ENCODE data around the gene MYL5.
"Not testable (repeated sequence)": the region's sequence is repeated elsewhere in the genome, so short reads cannot be mapped to it uniquely, and the experiment has no call there.

MYL5 gene

DNA sequence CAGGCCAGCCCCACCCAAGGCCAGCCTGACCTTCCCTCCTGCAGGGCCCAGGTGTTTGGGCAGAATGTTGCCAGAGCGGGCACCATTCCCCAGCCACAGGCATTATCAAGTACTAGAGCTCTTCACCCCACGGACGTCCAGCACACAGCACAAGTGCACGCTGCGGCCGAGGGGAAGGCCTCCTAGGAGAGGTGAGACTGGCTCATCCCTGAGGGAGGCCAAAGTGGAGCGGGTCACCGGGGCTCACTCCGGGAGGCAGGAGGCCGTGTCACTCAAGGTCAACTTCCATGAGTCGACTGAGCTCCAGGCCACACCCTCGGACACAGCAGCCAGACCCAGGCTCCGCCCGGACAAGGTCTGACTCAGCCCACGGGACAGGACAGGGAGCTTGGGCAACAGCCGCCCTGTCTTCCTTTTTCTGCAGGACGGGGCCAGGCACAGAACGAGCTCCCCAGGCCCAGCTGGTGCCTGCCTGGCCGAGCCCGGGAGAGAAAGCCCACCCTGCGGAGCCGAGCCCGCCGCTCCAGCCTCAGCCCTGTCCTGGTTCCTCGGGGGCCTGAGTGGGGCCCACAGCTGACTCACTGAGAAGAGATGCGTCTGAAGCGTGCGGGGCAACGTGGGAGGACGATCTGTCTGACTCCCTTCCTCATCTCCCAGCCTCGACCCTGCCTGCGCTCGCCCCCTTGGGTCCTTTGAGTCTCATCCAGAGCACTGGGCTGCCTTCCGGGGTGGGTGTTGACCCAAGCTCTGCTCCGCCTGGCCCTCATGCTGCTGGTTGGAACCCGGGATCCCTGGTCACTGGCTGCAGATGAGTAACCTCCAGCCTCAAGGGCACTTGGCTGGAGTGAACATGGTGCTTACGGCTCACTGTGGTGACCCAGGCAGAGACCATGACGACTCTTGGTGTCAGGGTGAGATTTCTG, 13.0 kb downstream of the MYL5 start:
- DNase-seq: no peak

DNA sequence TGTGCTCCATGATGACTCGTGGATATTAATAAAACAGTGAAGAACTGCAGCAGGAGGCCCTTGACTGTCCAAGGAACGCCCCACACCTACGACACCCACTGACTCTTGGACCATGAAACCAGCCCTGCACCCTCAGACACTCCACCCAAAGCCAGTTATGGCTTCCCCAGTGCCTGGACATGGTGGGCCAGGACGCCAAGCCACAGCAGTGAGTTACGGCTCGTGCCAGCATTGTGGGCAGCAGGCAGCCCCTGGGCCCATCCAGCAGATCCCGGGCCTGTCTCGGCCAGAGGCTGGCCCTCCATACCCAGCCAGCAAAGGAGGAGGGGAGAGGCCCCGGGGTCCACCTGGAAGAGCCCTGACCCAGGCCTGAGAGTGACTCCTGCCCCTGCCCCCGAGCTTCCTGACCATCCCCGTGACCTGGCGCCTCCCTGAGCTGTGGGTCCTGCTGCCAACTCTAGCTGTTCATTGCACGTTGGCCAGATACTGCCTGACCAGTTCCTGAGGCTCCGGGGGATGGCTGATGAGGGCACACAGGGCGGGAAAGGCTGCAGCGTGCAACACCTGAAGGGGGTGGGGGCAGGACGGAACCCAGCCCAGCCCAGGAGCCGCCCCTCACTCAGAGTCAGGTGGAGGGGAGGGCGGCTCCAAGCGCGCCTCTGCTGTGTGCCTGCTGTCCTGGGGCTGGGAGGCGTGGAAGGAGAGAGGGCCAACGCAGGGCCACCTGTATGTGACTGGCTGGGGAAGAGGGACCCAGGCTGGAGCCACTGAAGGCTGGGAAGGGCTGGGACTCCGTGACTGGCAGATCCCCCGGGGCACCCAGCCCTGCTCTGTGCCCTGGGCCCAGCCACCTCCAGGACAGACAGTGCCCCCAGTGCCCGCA, 13.9 kb downstream of the MYL5 start:
- no peak for DNase-seq

DNA sequence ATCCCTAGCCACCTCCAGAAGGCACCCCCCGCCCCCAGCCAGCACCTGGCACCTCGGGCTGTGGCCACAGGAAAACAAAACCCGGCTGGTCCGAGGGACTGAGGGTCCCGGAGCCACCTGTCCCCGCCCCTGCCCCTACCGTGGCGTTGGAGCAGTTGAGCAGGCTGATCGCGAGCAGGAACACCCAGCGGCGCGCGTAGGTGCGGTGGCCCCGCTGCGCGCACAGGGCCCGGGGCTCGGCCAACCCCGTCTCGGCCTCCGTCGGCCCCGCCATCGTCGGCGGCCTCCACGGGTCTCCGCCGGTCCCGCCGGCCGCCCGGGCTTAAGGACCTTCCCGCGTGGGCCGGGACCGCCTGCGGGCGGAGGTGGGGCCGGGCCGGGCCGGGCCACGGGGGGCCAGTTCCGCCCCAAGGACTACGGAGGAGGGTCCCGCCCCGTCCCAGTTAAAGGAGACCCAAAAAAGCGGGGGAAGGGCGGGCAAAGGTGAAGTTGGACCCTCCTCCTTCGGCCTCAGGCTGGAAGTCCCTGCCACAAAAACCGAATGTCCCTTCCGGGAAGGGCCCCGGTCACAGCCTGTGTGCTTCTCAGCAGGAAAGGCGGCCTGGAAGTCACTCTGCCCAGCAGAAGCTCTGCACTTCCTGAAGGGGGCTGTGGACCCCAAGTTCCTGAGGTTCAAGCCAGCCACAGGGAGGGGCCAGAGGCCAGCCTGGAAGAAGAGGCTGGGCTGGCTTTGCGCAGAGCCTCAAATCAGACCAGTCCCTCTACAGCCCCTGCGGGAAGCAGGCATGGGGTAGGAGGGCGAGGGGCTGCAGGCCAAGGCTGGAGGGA, 14.7 kb downstream of the MYL5 start, which contains the start of gene SLC49A3:
TSS of gene SLC49A3 (minus strand) at position 298 of the 828 bp plus-strand sequence. CDS start at position 274, 24 bp downstream.
- DNase-seq: no peak

DNA sequence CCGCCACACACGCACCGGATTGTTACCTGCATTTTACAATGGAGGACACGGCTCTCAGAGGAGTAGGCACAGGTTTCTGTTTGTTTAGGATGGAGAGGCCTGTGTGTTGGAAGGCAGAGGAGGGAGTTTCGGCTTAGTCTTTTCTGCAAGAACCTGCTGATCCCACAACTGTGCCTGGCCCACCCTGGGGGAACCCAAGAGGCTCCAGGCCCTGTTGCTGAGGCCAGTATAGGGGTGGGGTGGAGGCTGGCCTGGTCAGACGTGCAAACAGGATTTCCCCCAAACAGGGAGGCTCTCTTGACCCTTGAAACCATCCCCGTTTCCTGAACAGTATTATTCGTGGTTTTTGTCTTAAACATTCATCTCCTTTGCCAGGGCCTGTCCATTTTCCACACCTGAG, 15.4 kb downstream of the MYL5 start:
- no peak for DNase-seq

DNA sequence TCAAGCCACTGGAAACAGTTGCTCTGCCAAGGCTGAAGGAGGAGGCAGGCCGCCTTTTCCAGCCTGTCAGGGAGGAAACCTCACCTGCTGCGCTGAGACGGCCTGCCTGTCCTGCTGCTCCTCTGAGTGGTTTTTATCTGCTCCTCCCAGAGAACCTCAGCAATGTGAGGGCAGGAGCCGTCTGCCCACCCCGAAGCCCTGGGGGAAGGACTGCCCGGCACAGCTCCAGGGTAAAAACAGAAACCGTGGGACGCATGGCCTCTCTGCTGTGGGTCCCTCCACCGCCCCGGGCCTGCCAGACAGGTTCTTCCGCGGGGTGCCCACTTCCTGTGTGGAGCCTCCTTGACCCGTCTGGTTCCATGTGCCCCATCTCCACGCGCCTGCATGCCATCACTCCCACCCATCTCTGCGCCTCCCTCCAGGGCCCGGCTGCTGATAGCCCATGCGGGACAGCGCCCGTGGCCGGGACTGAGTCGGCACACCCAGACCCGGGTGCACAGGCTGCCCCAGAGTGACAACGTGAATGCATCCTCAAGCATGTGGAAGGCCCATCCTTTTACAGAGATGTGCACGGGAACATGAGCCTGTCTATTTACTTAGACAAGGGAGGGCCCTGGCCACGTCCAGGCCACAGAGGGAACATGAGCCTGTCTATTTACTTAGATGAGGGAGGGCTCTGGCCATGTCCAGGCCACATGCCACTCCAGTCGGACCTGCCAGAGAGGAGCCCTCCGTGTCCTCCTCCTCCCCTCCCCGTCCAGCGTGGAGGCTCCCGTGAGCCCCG, 18.6 kb downstream of the MYL5 start:
- DNase-seq: no peak

DNA sequence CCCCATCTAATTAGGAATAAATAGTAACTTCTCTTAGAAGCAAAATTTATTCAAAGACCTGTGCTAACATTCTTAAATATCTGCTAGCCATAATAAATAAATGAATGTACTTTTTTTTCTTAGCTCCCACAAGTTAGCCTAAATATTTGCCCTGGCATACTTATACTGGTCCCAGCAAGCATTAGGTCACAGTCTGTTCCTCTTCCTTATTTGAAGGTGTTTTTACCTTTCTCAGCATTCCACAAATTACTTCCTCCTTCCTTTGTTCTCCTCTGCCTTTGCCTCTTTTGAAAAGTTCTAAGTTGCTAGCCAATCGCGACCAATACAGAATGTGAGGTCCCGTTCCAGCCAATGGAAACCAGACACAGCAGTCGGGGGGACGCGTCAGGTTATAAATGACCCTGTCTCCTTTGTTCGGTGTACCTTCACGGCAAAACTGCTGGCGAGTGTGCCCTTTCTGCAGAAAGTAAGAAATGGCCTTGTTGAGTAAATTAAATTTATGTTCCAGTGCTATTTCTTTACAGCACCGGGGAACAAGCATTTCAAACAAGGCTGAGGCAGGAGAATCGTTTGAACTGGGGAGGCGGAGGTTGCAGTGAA, 20.1 kb downstream of the MYL5 start:
- DNase-seq: not testable (repeated sequence)

DNA sequence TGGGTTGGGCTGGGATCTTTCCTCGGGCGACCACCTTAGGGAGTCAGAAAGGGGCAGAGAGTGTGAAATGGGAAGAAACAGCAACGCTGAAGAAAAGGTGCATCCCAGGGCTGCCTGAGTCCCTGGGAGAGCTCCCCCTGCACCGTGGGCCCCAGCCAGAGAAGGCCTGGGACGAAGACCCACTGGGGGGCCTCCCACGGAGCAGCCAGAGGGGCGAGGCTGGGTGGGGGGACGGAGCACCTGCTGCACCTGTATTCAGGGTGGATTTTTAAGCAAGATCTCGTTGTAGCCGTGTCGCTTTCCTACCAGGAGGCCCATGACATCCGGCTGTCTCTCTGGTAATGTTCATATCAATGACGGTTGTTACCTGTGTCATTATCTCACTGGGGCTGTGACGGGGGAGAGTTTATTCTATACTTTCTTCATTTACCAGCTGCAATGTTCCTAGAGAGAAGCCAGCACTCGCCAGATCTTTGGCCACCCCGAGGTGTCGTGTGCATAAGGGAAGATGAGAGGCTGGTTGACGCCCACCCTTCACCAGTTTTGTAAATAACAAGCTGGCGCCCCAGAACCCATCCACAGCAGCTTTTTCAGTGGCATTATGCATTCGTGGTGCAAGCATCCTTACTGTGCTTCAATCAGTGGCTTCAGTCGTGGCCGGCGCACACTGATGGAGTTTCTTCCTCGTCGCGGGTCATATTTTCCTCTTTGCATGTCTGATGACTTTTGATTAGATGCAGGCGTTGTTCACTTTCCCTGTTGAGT, 25.7 kb downstream of the MYL5 start:
- no peak for DNase-seq

DNA sequence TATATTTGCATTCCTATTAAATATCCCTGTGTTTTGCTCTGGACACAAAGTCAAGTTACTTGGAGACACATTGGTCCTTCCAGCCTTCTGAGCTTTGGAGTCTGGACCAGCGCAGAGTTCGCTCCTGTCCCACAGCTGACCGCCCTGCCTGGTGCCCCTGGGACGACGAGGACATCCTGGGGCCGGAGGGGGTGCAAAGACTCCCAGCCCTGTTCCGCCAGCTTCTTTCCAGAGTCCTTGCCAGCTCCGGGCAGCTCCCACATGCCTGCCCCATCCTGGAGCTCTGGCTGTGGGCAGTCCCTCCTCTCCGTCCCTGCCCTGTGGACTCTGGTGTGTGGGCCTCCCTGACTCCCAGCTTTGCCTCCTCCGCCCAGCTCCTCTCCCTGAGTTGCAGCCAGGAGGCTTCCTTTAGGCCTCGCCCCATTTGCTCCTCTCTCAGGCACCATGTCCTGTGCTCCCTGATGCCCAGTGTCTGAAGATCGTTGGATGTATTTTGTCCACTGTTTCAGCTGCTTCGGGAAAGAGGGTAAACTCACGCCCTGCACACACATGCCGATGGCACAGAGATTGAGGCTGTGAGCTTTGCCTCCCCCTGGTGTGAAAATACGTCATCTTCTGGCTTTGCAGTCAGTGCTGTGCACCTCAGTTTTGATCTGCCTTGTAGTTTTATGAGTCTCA, 26.4 kb downstream of the MYL5 start:
- DNase-seq: no peak

DNA sequence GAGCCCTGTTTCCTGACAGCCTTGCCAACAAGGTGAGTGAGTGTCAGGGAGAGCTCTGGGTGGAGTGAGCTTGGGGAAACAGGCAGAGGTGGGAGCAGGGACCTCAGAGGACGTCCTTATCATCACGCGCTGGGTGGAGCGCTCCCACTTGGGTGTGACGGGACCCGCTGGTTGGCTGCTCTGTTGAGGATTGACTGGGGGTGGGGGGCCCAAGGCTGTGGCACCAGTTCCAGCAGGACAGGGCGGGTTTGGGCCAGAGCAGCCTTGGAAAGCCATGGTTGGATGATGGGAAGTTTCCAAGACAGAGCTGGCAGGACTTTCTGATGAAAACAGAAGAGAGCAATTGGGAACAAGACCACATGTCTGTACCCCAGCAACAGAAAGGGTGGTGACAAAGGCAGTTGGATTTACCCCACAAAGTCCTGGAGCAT, 28.3 kb downstream of the MYL5 start:
- no peak for DNase-seq

DNA sequence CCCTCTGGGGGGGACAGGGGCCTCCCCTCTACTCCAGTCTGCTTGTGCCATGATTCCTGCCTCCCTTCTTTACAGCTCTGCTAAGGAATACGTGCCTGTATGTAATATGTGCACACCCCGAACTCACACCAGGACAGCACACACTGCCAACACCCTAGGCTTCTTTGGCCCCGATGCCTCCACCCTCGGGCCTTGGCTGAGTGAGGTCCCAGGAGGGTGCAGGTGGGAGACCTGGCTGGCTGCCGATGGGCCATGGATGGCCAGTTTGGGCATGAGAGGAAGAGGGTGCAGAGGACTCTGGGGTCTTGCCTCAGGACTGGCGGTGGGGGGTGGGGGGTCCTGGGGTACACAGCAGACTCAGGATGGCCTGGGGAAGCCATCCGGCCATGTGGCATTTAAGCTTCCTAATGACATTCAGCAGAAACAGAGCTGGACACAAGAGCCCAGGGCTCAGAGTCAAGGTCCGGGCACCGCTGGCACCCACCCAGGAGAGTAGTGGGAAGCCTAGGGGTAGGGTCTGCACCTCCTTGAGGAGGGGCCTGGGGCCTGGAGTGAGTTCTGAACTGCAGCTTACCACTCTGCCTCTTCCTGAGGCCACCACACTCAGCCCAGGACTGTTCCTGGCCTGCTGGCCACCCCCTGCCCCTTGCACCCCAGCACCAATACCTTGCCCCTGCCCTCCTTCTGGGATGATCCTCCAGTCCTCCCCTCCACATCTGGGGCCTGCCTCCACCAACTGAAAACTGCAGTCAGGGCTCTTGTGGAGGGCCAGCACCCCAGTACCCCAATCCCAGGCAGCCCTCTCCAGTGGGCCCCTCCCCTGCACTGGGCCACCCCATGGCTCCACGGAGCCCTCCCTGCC, 29.2 kb downstream of the MYL5 start:
- no peak for DNase-seq

DNA sequence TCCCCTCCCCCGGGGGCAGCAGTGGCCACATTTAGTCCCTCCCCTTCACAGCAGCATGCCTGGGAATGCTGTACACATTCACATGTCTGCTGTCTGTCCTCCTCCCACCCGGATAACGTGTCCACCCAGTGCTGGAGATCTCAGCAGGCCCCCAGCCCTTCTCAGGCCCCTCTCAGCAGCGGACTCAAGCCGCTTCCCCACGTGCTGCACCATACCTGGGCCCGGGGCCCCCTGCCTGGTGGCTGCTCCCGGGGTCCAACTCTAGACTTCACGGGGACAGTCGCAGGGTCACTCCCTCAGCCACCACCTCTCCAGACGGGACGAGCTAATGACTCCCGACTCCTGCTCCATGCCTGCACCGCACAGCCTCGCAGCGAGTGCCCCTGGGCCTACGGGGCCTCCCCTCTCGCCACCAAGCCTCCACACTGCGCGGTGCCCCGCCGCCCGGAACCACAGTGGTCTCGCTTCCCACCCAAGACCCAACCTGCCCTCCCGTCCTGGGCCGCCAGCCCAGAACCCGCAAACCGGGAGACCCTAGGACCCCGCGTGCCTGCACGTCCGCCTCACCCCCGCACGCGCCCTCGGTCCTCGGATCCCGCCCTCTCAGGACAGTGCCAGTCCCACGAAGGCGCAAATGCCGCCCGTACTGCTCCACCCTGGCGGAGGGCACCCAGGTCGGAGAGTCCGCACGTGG, 30.0 kb downstream of the MYL5 start:
- DNase-seq: no peak

DNA sequence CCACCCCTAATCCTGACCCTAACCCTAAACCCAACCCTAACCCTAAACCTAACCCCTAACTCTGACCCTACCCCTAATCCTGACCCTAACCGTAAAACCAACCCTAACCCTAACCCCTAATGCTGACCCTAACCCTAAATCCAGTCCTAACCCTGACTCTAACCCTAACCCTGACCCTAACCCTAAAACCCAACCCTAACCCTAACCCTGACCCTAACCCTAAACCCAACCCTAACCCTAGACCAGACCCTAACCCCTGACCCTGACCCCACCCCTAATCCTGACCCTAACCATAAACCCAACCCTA, 30.6 kb downstream of the MYL5 start:
- no peak for DNase-seq

DNA sequence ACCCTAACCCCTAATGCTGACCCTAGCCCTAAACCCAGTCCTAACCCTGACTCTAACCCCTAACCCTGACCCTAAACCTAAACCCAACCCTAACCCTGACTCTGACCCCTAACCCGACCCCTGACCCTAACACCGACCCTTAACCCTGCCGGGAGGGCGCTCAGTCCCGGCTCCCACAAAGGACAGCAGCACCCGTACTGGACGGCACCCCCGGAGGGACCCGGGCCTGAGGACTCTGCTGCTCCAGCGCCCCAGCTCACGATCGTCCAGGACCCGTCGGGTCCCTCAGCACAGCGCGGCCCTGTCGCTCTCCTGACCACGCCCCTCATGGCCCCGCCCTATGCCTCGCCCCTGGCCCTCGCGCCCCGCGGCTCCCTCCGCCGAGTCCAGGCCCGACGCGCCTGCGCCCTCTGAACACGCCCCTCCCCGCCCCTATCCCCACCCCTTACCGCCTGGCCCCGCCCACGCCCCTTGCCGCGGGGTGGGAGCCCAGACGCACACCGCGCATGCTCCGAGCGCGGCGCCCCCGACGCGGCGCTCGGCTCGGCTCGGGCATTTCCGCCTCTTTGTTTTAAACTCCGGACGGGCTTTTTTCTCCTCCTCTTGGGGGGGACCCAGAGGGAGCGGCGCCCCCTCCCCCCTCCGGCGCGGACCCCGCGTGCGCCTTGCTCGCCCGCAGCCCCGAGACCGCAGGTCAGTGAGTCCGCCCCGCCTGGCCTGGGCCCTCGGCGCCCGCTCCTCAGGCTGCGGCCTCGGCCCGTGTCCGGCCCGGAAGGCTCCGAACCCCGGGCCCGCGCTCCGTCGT, 31.1 kb downstream of the MYL5 start, which contains the start of gene PCGF3:
TSS of gene PCGF3 (plus strand) at position 555 of the 805 bp plus-strand sequence. CDS start 27,849 bp downstream, outside the sequence.
- peak; percentile 91 for DNase-seq

DNA sequence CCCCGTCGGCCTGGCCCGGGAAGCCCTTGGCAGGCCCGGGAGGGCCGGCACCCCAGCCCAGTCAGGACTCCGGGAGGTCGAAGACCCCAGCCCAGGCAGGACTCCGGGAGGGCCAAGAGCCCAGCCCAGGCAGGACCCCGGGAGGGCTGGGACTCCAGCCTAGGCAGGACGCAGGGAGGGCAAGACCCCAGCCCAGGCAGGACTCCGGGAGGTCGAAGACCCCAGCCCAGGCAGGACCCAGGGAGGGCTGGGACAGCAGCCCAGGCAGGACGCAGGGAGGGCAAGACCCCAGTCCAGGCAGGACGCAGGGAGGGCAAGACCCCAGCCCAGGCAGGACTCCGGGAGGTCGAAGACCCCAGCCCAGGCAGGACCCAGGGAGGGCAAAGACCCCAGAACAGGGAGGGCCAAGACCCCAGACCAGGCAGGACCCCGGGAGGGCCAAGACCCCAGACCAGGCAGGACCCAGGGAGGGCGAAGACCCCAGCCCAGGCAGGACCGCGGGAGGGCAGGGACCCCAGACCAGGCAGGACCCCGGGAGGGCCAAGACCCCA, 31.8 kb downstream of the MYL5 start:
- DNase-seq: not testable (repeated sequence)

DNA sequence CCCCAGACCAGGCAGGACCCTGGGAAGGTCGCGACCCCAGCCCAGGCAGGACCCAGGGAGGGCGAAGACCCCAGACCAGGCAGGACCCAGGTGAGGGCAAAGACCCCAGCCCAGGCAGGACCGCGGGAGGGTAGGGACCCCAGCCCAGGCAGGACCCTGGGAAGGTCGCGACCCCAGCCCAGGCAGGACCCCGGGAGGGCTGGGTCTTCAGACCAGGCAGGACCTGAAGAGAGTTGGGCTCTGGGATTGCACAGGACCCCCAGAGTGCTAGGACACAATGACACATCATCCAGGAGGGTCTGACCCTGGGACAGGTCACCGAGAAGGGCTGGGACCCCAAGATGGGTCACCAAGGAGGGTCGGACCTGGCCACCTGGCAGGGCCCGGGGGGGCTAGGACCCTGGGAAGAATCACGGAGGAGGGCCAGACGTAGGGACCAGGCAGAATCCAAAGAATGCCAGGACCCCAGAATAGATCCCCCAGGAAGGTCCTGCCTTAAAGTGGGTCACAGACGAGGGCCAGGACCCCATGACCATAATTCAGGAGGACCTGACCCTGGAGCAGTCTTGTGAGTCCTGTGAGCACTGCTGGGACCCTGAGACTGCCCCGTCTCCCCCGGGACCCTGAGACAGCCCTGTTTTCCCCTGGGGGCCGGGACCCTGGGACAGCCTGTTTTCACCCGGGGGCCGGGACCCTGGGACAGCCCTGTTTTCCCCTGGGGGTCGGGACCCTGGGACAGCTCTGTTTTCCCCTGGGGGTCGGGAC, 32.7 kb downstream of the MYL5 start:
- no peak for DNase-seq

DNA sequence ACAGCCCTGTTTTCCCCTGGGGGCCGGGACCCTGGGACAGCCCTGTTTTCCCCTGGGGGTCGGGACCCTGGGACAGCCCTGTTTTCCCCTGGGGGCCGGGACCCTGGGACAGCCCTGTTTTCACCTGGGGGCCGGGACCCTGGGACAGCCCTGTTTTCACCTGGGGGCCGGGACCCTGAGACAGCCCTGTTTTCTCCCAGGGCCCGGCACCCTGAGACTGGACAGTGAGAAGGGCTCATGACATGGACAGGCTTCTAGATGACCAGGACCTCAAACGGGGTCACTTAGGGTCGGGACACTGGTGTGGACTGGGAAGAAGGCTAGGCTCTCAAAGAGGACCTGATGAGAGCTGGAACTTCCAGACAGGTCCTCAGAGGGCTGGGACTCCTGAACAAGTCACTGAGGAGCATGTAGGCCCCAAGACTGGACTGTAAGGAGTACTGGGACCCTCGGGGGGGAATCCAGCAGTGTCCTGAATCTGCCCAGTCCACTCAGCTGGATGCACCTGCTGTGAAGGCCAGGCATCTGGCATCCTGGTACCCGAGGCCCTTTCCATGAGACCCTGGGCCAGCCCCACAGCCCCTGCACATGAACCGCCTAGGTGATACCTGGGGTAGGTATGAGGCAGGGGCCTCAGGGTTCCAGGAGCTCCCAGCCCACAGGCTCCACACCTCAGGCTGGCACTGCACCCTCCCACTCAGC, 33.7 kb downstream of the MYL5 start:
- DNase-seq: no peak
